Measurements from ENCODE around the gene SEC24D. TPM values are rescaled to one million over a fixed set of nuclear protein-coding genes. Genes with fewer than 3 reads are reported as not detected.

SEC24D gene, protein sequence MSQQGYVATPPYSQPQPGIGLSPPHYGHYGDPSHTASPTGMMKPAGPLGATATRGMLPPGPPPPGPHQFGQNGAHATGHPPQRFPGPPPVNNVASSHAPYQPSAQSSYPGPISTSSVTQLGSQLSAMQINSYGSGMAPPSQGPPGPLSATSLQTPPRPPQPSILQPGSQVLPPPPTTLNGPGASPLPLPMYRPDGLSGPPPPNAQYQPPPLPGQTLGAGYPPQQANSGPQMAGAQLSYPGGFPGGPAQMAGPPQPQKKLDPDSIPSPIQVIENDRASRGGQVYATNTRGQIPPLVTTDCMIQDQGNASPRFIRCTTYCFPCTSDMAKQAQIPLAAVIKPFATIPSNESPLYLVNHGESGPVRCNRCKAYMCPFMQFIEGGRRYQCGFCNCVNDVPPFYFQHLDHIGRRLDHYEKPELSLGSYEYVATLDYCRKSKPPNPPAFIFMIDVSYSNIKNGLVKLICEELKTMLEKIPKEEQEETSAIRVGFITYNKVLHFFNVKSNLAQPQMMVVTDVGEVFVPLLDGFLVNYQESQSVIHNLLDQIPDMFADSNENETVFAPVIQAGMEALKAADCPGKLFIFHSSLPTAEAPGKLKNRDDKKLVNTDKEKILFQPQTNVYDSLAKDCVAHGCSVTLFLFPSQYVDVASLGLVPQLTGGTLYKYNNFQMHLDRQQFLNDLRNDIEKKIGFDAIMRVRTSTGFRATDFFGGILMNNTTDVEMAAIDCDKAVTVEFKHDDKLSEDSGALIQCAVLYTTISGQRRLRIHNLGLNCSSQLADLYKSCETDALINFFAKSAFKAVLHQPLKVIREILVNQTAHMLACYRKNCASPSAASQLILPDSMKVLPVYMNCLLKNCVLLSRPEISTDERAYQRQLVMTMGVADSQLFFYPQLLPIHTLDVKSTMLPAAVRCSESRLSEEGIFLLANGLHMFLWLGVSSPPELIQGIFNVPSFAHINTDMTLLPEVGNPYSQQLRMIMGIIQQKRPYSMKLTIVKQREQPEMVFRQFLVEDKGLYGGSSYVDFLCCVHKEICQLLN
- total RNA-seq = 23.9 and 59.2 TPM in 2 replicates
- 31.9 and 58.6 TPM in 2 replicates for polyA plus RNA-seq

DNA sequence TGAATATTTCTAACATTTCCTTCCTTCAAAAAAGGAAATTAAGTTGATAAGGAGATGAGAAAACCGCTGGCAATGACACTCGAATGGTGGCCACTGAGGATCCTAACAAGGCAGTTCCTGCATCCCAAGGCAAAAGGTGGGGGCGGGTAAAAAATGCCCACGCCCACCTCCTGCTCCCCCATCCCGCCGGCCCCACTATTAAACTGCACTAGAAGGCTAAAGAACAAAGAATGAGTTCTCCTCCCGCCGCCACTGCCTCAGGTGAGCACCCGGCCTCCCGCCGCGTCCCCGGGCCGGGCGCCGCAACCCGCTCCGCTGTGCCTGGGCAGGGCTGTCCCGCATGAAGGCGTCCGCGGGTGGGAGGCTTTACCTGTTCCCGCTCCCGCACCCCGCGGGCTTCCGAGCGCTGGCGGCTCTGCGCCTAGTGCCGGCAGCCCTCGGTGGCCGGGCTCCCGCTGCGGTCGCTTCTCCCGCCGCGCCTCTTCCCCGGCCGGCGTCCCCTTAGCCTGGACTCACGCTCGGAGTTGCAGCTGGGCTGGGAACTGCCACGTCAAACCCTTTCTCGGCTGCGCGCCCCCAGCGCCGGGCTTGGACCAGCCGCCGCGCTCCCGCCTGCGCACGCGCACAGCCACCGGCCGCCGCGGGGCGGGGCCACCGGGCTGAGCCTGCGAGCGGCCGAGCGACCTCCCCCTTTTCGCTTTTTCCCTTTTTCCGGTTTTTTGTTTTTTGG lies at the start of gene SEC24D:
TSS of gene SEC24D (minus strand) at position 556 of the 730 bp plus-strand sequence. CDS start 2,430 bp downstream, outside the sequence.
- Histone ChIP-seq H3K4me1 (ENCODE audit: low read depth) (peaks cover 6% of the 10 kb centered on the region), H3K36me3 (peaks cover 15% of the 10 kb centered on the region), H3K4me3 (peak within 1 kb of the TSS; percentile 61), H3K9me3 (ENCODE audit: low read depth) (no peaks in the 10 kb centered on the region), H3K27me3 (no peaks in the 10 kb centered on the region), H3K27ac (peak within 1 kb of the TSS; percentile 74)
- TF ChIP-seq, protein P1, sequence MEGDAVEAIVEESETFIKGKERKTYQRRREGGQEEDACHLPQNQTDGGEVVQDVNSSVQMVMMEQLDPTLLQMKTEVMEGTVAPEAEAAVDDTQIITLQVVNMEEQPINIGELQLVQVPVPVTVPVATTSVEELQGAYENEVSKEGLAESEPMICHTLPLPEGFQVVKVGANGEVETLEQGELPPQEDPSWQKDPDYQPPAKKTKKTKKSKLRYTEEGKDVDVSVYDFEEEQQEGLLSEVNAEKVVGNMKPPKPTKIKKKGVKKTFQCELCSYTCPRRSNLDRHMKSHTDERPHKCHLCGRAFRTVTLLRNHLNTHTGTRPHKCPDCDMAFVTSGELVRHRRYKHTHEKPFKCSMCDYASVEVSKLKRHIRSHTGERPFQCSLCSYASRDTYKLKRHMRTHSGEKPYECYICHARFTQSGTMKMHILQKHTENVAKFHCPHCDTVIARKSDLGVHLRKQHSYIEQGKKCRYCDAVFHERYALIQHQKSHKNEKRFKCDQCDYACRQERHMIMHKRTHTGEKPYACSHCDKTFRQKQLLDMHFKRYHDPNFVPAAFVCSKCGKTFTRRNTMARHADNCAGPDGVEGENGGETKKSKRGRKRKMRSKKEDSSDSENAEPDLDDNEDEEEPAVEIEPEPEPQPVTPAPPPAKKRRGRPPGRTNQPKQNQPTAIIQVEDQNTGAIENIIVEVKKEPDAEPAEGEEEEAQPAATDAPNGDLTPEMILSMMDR (IDR thresholded peaks at IDR 0.05; ENCODE audit: low read depth, low read length) = no peak
- peak; percentile 92 to 95 for DNase-seq (ENCODE audit: low read depth in 1 of 2, low spot score in 1 of 2)

DNA sequence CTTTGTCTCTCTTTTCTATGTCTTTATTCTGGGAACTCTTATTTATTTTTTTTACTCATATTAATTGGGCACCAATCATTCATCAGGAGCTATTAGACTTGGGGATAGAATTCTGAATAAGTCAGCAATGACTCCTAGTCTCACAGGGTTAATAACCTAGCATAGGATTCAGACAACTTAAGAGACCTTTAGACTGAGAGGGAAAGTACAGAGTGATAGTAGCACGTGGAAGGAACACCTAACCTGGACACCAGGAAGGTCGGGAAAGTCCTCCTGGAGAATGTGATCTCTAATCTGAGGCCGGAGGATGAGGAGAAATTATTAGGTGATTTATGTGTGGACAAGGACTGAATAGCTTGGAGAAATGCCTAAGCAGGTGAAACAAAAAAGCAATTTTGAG lies 48.8 kb upstream of the SEC24D start:
- DNase-seq (ENCODE audit: low read depth in 1 of 2, low spot score in 1 of 2) = no peak
- Histone ChIP-seq H3K27ac (no peak overlapping the region), H3K27me3 (no peaks in the 10 kb centered on the region), H3K4me3 (no peak overlapping the region), H3K4me1 (ENCODE audit: low read depth) (no peaks in the 10 kb centered on the region), H3K36me3 (no peaks in the 10 kb centered on the region), H3K9me3 (ENCODE audit: low read depth) (no peaks in the 10 kb centered on the region)
- TF ChIP-seq, protein P1 (IDR thresholded peaks at IDR 0.05; ENCODE audit: low read depth, low read length) = no peak

DNA sequence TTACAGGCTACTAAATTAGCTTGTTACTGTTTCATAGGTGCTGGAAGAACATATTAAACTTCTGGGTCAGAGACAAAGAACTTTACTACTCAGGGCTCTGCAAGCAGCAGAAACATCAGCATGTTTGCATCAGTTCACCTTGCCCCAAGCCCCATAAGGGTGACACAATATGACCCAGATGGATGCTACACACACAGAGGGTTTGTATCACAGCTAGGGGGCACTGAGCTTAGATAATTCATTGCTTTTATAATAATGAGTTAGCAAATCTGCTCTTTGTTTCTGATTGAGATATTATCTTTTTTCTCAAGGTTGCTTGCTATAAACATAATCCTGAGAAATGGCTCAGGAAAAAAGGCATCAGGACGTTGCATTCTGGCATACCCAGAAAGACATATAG lies 47.9 kb upstream of the SEC24D start:
- DNase-seq (ENCODE audit: low read depth in 1 of 2, low spot score in 1 of 2) = no peak
- Histone ChIP-seq H3K4me1 (ENCODE audit: low read depth) (no peaks in the 10 kb centered on the region), H3K36me3 (no peaks in the 10 kb centered on the region), H3K27me3 (no peaks in the 10 kb centered on the region), H3K4me3 (no peak overlapping the region), H3K27ac (no peak overlapping the region), H3K9me3 (ENCODE audit: low read depth) (no peaks in the 10 kb centered on the region)
- TF ChIP-seq, protein P1 (IDR thresholded peaks at IDR 0.05; ENCODE audit: low read depth, low read length) = no peak

DNA sequence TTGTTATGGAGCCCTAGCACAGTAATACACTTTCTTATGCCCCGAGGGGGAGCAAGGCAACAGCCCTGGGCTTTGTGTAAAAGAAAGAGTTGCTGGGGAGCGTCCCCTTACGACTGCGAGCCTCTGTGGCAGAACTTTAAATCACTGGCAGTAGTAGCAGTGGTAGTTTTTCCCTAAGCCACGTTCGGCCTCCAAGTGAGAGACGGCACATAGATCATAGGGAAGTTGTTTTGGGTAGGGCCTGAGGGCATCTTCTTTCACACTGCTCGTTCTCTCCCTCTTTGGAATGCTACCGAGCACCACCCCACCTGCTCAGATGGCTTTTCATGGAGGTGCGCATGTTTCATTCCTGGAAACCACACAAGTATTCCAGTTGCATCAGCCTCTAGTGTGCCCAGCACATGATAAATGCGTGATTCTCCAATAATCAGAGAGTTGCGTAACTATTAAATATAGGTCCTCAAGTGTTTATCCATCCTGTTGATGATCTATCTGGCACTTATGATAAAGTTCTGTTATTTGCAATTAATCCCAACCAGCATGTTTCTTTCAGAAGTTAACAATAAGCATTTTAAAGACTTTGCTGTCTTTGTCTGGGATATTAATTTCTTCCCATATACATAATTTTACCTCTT lies 45.7 kb upstream of the SEC24D start:
- TF ChIP-seq, protein P1 (IDR thresholded peaks at IDR 0.05; ENCODE audit: low read depth, low read length) = no peak
- H3K27ac ChIP-seq = no peak overlapping the region
- no peaks in the 10 kb centered on the region for H3K27me3 ChIP-seq
- no peaks in the 10 kb centered on the region for H3K4me1 ChIP-seq (ENCODE audit: low read depth)
- no peaks in the 10 kb centered on the region for H3K9me3 ChIP-seq (ENCODE audit: low read depth)
- no peaks in the 10 kb centered on the region for H3K36me3 ChIP-seq
- H3K4me3 ChIP-seq = no peak overlapping the region
- no peak for DNase-seq (ENCODE audit: low read depth in 1 of 2, low spot score in 1 of 2)

Measured in cardiac muscle cell (in vitro differentiated cells and primary cell).